Measurements from ENCODE around the gene NQO2.

DNA sequence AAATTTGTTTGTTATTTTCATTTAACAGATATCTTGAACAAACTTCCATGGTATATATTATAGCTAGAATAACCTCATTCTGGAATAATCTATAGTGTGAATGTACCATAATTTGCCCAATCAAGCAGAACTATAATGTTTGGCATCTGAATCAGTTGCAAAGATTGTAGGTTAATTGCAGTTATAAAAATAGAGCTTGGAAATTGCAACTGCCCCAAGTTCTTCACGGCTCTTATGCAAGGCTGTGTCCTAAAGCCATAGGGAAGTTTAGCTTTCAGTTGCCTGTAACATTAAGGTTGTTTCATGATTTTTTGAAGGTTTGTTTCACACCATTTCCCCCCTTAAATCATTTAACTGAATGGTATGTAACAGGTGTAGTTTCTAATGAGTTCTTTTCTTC lies 19.4 kb downstream of the NQO2 start:
- TF ChIP-seq, protein P1, sequence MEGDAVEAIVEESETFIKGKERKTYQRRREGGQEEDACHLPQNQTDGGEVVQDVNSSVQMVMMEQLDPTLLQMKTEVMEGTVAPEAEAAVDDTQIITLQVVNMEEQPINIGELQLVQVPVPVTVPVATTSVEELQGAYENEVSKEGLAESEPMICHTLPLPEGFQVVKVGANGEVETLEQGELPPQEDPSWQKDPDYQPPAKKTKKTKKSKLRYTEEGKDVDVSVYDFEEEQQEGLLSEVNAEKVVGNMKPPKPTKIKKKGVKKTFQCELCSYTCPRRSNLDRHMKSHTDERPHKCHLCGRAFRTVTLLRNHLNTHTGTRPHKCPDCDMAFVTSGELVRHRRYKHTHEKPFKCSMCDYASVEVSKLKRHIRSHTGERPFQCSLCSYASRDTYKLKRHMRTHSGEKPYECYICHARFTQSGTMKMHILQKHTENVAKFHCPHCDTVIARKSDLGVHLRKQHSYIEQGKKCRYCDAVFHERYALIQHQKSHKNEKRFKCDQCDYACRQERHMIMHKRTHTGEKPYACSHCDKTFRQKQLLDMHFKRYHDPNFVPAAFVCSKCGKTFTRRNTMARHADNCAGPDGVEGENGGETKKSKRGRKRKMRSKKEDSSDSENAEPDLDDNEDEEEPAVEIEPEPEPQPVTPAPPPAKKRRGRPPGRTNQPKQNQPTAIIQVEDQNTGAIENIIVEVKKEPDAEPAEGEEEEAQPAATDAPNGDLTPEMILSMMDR (conservative IDR thresholded peaks at IDR 0.05; ENCODE audit: low read depth, low read length), result no peak
- TF ChIP-seq EZH2phosphoT487 (IDR thresholded peaks at IDR 0.05; ENCODE audit: borderline replicate concordance, low read length), result no peak
- no peak for TF ChIP-seq EZH2 (IDR thresholded peaks at IDR 0.05; ENCODE audit: low read length, unreplicated experiment)

Data from PC-3 (cell line).